ENCODE measurements around the gene MT4.
A peak's percentile ranks its signal among the peaks of the same experiment; 100 is the strongest.

The MT4 gene

GRCh38 chr16:56519459-56520250, 45.2 kb upstream of the MT4 start, which contains the start of gene BBS2 (continued):
- TF ChIP-seq PRDM10 (tag by site-specific recombination; IDR thresholded peaks at IDR 0.05), result peak; percentile 53
- TF ChIP-seq OVOL3 (tag by site-specific recombination; IDR thresholded peaks at IDR 0.05), result 0 out of 2 replicates have a peak, but pooled peaks have one; percentile 31
- TF ChIP-seq ZNF138 (tag by site-specific recombination; IDR thresholded peaks at IDR 0.05; ENCODE audit: borderline replicate concordance), result no peak
- no peak for TF ChIP-seq ZNF248 (tag by site-specific recombination; IDR thresholded peaks at IDR 0.05)
- peak; percentile 74 for TF ChIP-seq KLF1 (tag by site-specific recombination; IDR thresholded peaks at IDR 0.05)
- no peak for TF ChIP-seq ZNF391 (tag by site-specific recombination; IDR thresholded peaks at IDR 0.05; ENCODE audit: borderline replicate concordance, low read depth)
- no peak for TF ChIP-seq ZNF510 (tag by site-specific recombination; IDR thresholded peaks at IDR 0.05; ENCODE audit: insufficient replicate concordance)
- peak; percentile 57; the same call in 1 of the 2 replicates for TF ChIP-seq ZBTB8A (tag by site-specific recombination; IDR thresholded peaks at IDR 0.05)
- peak; percentile 43; the same call in 1 of the 2 replicates for TF ChIP-seq ZNF76 (tag by site-specific recombination; IDR thresholded peaks at IDR 0.05; ENCODE audit: borderline replicate concordance, low read depth)
- no peak for TF ChIP-seq BCL11A (tag by site-specific recombination; IDR thresholded peaks at IDR 0.05; ENCODE audit: low read depth)
- TF ChIP-seq ZNF148 (tag by site-specific recombination; IDR thresholded peaks at IDR 0.05; ENCODE audit: borderline replicate concordance), result no peak
- no peak for TF ChIP-seq ZNF175 (tag by site-specific recombination; IDR thresholded peaks at IDR 0.05)
- no peak; the same call in 1 of the 2 replicates for TF ChIP-seq PRDM4 (tag by site-specific recombination; IDR thresholded peaks at IDR 0.05)
- TF ChIP-seq WT1 (tag by site-specific recombination; IDR thresholded peaks at IDR 0.05), result peak; percentile 32; the same call in 1 of the 2 replicates
- no peak for TF ChIP-seq ZNF311 (tag by site-specific recombination; IDR thresholded peaks at IDR 0.05; ENCODE audit: borderline replicate concordance)
- TF ChIP-seq ZNF610 (tag by site-specific recombination; IDR thresholded peaks at IDR 0.05; ENCODE audit: borderline replicate concordance), result no peak; the same call in 1 of the 2 replicates
- no peak for TF ChIP-seq ZNF785 (tag by site-specific recombination; IDR thresholded peaks at IDR 0.05)
- TF ChIP-seq GLIS1 (tag by site-specific recombination; IDR thresholded peaks at IDR 0.05), result peak; percentile 44; the same call in 1 of the 2 replicates
- TF ChIP-seq ZNF600 (tag by site-specific recombination; IDR thresholded peaks at IDR 0.05), result peak; percentile 79; the same call in 1 of the 2 replicates
- peak; percentile 86 for TF ChIP-seq ZBTB26 (tag by site-specific recombination; optimal IDR thresholded peaks at IDR 0.05)
- TF ChIP-seq ZNF335 (tag by site-specific recombination; conservative IDR thresholded peaks at IDR 0.05), result peak; percentile 98
- no peak for TF ChIP-seq ZNF654 (tag by site-specific recombination; IDR thresholded peaks at IDR 0.05; ENCODE audit: low read depth)
- TF ChIP-seq KLF16 (tag by site-specific recombination; IDR thresholded peaks at IDR 0.05), result peak; percentile 78
- peak; percentile 95 for TF ChIP-seq KLF9 (tag by site-specific recombination; IDR thresholded peaks at IDR 0.05; ENCODE audit: low read depth)
- no peak for TF ChIP-seq ZNF621 (tag by site-specific recombination; IDR thresholded peaks at IDR 0.05)
- peak; percentile 29 for TF ChIP-seq ZBTB6 (tag by site-specific recombination; IDR thresholded peaks at IDR 0.05)
- no peak for TF ChIP-seq ZNF514 (tag by site-specific recombination; IDR thresholded peaks at IDR 0.05)
- TF ChIP-seq YY1 (tag by site-specific recombination; IDR thresholded peaks at IDR 0.05), result peak; percentile 55; the same call in 1 of the 2 replicates
